Measurements from ENCODE around the gene TP53INP2.
"Not testable (repeated sequence)": the region's sequence is repeated elsewhere in the genome, so short reads cannot be mapped to it uniquely, and the experiment has no call there.

The TP53INP2 gene, protein sequence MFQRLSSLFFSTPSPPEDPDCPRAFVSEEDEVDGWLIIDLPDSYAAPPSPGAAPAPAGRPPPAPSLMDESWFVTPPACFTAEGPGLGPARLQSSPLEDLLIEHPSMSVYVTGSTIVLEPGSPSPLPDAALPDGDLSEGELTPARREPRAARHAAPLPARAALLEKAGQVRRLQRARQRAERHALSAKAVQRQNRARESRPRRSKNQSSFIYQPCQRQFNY

DNA sequence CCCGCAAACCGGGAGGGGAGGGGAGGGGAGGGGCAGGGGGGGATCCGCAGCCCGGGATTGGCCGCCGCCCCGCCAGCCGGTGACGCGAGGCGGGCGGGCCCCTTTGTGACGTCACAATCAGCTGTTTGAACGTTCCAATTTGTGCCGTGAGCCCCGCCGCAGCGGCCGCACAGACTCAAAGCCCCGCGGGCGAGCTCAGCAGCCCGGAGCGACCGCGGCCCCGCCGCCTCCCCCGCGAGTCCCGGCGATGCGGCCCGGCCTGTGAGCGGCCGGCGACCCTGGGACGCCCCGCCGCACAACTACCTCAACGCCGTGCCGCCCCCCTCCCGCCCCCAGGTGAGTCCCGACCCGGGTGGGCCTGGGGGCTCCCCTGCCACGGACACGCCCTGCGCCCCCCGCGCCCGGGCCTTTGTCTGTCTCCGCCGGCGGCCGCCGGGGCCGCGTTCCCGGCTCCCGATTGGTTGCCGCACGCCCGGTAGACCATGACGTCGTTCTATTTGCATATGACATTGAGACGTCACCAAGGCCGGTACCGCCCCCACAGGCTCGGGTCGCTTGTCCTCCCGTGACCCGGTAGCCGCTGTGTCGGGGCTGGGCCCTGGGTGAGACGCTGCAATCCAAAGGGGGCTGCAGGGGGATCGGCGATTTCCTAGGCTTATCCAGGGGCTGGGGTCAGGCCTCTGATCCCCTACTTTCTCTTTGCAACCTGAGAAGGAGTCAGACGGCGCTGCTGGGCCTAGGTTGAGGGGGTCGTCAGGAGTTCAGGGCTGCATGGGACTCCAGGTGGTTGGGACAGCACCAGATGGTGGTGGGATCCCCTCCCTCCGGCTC, at the start of gene TP53INP2:
Gene TP53INP2 (plus strand): TSS at position 168 of the 831 bp plus-strand sequence. CDS start 4,396 bp downstream, outside the sequence.
- DNase-seq (ENCODE audit: low spot score): peak; percentile 93

DNA sequence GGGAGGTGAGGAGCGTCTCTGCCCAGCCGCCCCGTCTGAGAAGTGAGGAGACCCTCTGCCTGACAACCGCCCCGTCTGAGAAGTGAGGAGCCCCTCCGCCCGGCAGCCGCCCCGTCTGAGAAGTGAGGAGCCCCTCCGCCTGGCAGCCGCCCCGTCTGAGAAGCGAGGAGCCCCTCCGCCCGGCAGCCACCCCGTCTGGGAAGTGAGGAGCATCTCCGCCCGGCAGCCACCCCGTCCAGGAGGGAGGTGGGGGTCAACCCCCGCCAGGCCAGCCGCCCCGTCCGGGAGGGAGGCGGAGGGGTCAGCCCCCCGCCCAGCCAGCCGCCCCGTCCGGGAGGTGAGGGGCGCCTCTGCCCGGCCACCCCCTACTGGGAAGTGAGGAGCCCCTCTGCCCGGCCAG, 45.5 kb upstream of the TP53INP2 start:
- not testable (repeated sequence) for DNase-seq (ENCODE audit: low spot score)

DNA sequence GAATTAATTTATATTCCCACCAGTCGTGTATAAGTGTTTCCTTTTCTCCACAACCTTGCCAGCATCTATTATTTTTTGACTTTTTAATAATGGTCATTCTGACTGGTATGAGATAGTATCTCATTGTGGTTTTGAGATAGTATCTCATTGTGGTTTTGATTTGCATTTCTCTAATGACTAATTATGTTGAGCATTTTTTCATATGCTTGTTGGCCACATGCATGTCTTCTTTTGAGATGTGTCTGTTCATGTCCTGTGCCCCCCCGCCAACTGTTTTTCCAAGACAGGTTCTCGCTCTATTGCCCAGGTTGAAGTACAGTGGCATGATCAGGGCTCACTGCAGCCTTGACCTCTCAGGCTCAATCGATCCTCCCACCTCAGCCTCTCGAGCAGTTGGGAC, 42.3 kb upstream of the TP53INP2 start:
- DNase-seq (ENCODE audit: low spot score): not testable (repeated sequence)

DNA sequence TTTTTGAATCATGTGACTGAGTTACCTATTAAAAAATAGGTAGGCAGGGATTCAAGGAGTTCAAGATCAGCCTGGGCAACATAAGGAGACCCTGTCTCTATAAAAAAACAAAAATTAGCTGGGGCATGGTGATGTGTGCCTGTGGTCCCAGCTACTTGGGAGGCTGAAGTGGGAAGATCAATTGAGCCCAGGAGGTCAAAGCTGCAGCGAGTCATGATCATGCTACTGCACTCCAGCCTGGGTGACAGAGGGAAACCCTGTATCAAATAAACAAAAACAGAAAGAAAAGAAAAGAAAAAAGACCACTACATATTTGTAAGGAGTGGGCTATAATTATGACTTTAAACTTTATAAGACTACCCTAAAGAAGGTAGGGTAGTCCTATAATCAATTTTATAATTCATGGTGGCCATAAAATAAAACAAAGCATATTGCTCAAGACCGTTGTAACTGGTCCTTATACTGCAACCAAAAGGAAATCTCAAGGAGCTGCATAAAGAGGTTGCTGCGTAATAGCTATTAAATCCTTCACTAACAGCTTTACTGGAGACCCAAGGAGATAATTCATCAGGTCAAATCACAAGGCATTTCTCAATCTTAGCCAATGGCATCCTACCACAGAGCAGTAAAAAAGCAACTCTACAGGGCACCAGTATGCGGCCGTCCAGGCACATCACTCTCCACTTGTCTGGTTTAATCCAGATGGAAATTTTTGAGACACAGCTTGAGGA, 40.8 kb upstream of the TP53INP2 start:
- no peak for DNase-seq (ENCODE audit: low spot score)

DNA sequence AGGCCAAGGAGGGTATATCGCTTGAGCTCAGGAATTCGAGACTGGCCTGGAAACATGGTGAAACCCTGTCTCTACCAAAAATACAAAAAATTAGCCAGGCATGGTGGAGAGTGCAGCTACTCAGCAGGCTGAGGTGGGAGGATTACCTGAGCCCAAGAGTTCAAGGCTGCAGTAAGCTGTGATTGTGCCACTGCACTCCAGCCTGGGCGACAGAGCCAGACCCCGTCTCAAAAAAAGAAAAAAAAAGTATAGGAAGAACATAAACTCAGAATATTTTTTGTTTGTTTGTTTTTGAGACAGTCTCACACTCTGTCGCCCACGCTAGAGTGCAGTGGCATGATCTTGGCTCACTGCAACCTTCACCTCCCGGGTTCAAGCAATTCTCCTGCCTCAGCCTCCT, 39.4 kb upstream of the TP53INP2 start:
- DNase-seq (ENCODE audit: low spot score): not testable (repeated sequence)

DNA sequence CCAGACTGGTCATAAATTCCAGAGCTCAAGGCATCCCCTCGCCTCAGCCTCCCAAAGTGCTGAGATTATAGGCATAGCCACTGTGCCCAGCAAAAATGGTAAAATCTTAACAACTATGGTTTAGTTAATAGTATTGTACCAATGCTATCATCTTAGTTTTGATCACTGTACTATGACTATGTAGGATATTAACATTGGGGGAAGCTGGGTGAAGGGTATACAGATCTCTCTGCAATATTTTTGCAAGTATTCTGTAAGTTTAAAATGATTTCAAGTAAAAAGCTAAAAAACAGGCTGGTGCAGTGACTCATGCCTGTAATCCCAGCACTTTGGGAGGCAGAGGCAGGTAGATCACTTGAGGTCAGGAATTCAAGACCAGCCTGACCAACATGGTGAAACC, 35.0 kb upstream of the TP53INP2 start:
- DNase-seq (ENCODE audit: low spot score): no peak

DNA sequence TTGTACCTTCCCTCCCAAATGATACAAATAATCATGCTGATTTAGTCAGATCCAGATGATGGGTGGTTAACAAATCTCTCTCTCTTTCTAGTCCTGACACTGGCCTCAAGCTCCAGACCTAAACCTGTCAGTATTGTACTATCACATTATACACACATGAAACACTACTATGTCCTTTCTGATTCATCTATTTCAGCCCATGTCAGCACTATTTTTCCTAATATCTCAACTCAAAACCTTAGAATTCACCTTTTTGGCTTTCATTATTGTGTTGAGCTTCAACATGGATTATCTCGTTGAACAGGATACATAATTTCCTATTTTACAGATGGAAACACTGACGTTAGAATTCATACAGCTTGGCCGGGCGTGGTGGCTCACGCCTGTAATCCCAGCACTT, 30.7 kb upstream of the TP53INP2 start:
- DNase-seq (ENCODE audit: low spot score): no peak

DNA sequence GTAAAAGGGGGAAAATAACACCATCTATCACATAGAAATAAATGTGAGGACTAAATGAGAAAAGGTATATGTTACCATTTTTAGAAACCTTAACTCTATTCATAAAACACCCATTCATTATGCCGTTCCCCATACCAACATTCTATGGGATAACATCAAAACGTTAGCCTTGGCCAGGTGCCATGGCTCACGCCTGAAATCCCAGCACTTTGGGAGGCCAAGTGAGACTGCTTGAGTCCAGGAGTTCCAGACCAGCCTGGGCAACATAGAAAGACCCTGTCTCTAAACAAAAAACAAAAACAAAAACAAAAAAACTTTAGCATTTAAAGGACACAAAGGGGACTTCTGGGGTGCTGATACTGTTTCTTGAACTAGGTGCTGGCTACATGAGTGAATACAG, 28.6 kb upstream of the TP53INP2 start:
- no peak for DNase-seq (ENCODE audit: low spot score)

DNA sequence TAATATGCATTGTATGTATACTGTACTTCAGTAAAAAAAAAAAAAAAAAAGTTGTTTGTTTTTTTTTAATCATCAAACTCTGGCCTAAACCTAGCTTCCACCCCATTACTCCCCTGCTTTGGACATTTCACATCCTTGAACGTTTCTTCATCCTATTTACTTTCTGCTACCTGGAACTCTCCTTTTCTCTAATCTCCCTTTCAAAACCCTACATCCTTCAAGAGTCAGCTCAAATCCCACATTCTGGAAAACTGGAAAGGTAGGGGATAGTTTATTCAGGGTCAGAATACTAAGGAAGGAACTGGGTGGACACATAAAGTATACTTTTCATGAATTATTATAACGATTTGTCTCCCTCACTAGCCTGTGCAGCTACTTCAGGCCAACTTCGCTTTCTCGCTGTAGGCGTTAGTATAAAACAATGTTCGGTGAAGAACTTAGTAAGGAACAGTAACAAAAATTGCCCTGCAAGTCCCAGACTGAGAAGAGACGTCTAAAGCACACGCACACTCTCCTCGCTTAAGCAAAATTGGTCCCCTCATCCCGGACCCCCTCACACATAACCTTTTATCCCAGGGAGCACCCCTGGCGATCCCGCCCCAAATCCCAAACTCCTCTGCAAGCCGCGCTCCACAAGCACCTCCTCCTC, 28.0 kb upstream of the TP53INP2 start:
- DNase-seq (ENCODE audit: low spot score): no peak

DNA sequence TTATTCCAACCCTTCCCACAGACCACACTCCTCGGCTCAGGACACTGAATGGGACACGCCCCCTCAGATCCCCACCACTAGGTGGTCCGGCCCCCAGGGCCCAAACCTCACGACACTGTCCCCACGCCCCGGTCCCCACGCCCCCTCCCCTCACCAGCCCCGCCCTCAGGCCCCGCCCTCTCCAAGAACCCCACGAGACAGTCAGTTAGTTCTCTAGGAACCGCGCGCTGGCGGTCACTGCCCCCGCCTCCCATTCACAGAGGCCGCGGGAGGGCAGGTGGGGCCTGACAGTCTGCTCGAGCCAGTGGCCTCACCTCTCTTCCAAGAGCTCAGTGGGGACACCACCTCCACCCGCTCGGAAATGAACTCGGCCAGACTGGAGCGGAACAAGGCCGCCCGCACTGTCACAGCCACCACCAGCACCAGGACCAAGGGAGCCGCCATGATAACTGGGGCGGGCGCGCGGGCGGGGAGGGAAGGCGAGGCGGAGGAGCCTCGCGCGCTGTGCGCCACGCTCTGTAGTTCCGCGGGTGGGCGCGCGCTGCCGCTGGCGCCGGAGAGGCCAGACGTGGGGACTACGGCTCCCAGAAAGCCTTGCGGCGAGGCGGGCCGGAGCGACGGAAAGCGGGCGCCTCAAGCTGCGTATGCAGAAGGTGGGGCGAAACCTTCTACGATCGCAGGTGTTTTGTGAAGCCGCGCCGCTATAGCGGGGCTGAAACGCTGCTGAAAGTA, 27.3 kb upstream of the TP53INP2 start, which contains the start of gene PIGU:
Gene PIGU (minus strand): TSS at position 451 of the 732 bp plus-strand sequence. CDS start 7 bp downstream, at position 444.
- DNase-seq (ENCODE audit: low spot score): peak; percentile 95

DNA sequence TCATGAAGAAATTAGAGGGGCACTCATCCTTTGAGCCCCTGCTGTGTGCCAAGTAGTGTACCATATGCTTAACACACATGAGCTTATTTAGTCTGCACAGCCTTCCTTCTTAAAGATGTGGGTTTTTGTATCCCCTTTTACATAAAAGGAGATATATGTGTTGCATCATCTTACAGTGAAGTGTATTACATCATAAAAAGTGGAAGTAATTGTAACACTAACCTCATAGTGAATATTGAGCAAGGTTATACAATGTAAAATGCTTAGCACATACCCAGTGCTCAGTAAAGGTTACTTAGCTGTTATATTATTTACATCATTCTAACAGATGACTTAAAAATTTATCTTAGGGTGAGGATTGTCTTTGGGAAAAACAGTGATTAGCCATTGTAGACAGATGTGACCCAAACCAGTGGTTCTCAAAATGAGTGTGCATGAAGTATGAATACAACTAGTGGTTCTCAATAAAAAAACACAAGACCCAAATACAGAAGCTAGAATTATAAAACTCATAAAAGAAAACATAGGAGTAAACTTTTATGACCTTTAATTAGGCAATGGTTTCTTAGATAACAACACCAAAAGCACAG, 23.5 kb upstream of the TP53INP2 start:
- no peak for DNase-seq (ENCODE audit: low spot score)

DNA sequence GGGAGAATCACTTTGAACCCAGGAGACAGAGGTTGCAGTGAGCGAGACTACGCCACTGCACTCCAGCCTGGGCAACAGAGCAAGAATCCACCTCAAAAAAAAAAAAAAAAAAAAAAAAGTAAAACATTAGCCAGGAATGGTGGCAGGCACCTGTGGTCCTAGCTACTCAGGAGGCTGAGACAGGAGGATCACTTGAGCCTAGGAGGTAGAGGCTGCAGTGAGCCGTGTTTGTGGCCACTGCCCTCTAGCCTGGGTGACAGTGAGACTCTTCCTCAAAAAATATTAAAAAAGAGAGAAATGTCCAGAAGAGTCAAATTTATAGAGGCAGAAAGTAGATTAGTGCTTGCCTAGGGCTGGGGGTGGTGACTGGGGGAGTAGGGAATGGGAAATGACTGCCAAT, 20.5 kb upstream of the TP53INP2 start:
- DNase-seq (ENCODE audit: low spot score): no peak

DNA sequence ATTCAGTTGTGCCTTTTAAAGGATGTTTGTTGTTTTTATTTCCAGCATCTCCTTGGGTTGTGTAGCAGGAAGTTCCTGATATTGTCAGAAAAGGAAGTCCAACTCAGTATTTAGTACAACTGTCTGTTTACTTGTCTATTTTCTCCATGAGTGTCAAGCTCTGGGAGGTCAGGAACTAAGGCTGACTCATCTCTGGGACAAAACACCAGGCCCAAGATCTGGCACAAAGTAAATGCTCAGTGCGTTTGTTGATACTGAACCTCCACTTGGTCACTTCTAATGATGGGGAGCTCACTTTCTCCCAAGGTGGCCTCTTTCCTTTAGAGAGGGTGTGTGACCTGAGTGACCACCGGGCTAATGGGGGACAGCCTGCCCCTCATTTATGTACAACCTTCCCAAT, 14.7 kb upstream of the TP53INP2 start:
- no peak for DNase-seq (ENCODE audit: low spot score)

DNA sequence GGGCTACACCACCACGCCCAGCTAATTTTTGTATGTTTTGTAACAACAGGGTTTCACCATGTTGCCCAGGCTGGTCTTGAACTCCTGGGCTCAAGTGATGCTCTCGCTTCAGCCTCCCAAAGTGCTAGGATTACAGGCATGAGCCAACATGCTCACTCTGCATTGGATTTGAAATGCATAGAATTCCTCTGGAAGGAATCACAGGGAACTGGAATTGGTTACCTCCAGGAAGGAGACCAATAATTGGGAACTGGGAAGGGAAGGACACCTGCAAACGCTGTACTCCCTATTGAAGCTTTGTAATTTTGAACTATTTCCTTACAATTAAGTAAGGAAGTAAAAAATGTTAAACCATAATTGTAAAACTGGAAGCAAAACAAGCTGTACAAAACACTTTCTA, 12.3 kb upstream of the TP53INP2 start:
- no peak for DNase-seq (ENCODE audit: low spot score)

DNA sequence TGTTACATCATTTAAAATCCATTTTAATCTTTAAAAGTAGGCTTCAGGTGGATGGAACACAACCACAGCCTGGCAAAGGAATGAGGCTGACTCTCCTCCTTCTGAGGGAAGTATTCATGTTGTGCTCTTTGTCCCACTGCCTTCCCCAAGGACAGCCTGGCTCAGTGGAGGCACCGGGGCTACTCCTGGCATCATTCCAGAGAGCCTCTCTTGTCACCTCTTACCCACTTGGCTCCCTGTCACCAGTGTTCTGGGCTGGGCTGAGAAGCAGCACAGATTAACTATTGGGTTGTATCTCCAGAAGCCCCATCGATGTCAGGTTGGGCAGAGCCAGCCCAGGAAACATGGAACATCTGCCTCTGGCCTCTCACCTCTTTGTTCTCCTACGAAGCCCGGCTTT, 10.7 kb upstream of the TP53INP2 start:
- DNase-seq (ENCODE audit: low spot score): no peak

DNA sequence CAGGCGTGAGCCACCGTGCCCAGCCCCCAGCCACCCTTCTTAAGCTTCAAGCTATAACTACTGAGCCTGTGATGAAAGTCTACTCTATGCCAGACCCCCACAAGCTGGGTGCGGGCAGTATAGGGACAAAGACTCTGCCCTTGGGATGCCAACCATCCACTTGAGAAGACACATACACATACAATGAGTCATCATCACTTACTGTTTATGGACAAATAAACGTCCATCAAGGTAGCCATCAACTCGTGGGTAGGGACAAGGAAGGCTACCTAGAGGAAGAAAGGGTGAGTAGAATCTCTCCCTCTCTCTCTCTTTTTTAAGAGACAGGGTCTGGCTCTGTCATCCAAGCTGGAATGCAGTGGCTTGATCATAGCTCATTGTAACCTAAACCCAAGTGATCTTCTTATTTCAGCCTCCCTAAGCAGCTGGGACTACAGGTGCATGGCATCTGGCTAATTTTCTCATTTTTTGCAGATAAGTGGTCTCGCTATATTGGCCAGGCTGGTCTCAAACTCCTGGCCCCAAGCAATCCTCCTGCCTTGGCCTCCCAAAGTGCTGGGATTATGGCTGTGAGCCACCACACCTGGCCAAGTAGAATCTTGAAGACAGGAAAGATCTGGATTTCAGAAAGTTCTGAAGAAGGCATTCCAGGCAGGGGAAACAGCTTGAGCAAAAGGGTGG, 2.6 kb upstream of the TP53INP2 start:
- DNase-seq (ENCODE audit: low spot score): no peak

DNA sequence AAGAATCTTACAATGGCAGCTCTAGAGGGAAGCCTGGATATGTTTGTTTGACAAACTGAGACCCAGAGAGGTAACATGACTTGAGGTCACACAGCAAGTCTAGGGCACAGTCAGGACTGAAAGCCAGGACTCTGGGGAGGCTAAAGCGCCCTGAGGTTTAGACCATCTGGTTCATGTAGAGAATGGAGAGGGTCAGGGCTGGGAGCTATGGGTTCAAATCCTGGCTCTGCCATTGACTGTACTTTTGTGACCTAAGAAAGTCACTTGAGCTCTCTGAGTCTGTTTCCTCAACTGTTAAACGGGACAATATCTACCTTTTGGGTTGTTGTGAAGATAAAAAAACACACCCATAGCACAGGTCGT, 1.1 kb upstream of the TP53INP2 start:
- no peak for DNase-seq (ENCODE audit: low spot score)

DNA sequence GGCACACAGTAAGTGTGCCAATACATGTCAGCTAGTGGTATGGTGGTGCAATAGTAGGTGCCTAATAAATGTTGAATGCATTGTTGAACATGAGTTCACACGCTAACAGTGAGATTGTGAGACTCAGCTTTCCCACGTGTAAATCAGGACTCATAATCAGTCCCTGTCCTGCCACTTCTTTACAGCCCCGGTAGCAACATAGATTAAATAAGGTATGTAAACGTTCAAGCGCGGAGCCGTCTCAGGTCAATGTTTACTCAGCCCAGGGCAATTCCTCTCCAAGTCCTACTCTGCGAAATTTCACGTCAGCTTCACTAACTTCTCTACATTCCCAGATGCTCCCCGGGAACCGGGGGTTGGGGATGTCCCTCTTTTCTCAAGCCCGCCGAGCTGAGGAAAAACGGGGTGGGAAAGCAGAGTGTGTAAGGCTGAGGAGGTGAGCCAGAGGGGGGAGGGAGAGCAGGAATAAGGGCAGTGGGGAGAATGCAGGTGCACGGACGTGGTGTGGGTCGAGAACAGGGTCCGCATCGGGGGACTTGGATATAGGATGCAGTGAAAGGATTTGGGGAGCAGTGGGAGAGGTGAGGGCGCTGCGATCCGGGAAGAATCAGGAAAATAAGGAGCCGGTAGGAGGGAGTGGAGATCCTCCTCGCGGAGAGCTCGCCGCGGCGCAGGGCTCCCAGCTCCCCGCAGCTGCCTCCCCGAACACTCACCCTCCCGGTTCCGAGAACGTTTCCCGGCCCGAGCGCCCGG, 544 bp upstream of the TP53INP2 start:
- DNase-seq (ENCODE audit: low spot score): no peak

DNA sequence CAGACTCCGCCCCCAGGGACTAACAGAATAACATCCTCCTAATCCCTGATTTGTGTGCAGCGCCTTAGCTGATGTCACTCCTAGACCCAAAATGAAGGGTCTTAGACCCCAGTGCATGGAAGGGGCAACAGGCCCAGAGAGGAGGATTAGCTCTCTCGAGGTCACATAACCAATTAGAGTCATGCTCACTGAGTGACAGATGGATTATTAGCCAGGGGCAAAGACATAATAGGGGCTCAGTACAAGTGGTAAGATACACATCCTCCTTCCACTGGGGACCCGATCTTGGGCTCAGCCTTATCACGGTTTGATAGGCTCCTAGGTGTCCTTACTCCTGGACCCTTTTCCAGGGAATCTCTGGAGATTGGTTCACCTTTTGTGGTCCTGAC, 858 bp downstream of the TP53INP2 start:
- no peak for DNase-seq (ENCODE audit: low spot score)
